NCI-H748 (cell line): ENCODE results near the gene DMRTA2.
A peak's percentile ranks its signal among the peaks of the same experiment; 100 is the strongest.
"Not testable (repeated sequence)": the region's sequence is repeated elsewhere in the genome, so short reads cannot be mapped to it uniquely, and the experiment has no call there.

Experiments
- DNase-seq: peaks from one replicate; lab custom pipeline; 2025; ENCODE audit not compliant: unreplicated experiment; lab: John Stamatoyannopoulos, UW

DMRTA2 gene

DNA sequence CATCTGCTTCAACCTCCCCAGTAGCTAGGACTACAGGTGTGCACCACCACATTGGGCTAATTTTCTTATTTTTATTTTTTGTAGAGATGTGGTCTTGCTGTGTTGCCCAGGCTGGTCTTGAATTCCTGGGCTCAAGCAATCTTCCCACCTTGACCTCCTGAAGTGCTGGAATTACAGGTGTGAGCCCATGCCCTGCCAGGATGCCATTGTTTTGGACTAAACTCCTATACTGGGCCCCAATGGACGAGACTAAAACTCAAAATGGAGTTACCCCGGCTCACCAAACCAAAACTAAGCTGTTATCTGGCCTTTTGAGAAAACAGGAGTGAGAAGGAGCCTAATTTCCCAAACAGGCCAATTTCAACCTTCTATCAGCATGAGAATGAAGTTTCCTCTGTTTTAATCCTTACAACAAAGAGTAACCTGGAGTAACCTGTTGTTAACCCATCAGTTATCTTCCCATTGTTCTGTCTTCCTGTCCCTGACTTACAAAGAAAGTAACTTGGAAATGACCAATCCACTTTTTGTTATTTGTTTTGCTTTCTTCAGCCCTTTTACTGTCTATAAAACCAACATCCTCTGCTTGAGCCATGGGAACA lies 29.6 kb downstream of the DMRTA2 start:
- no peak for DNase-seq

DNA sequence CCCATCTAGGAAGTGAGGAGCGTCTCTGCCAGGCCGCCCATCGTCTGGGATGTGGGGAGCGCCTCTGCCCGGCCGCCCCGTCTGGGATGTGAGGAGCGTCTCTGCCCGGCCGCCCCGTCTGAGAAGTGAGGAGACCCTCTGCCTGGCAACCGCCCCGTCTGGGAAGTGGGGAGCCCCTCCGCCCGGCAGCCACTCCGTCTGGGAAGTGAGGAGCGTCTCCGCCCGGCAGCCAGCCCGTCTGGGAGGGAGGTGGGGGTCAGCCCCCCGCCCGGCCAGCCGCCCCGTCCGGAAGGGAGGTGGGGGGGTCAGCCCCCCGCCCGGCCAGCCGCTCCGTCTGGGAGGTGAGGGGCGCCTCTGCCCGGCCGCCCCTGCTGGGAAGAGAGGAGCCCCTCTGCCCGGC lies 41.7 kb downstream of the DMRTA2 start:
- DNase-seq, result not testable (repeated sequence)

DNA sequence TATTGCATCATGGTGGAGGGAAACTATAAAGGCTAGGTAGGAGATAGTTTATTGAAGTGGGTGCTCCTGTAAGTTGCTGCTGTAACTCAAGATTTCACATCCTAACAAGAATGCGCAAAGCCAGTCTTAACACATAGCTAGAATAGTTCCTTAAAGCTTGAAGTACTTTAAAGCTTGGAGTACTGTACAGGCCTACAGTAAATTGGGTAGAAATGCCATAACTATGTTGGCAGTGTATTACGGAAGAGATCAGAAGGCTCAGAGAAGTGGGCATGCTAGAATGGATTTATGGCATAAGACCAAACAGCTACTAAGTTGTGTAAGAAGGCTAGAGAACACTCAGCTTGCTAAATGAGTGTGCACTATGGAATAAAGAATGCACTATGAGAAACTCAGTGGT lies 44.5 kb downstream of the DMRTA2 start:
- DNase-seq, result no peak

DNA sequence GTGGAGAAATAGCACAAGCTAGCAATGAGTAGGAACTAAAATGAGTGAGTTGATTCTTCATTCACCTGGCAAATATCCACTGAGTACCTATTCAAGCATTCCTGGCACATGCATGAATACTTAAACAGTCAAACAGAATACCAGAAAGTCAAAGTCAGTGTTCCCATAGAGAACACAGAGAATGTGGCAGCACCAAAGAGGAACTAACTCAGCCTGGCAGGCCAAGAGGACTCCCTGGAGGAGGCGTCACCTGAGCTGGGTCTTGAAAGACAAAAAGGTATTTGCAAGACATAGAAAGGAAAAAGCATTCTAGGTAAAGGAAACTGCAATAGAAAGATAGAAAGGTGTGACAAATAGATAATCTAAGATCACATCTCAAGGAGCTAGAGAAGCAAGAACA lies 49.7 kb downstream of the DMRTA2 start:
- no peak for DNase-seq

GRCh38 chr1:50371749-50372148 lies 51.5 kb downstream of the DMRTA2 start:
- DNase-seq, result no peak

- DNase-seq, result peak; percentile 90
Measured at GRCh38 chr1:50369830-50370229, 53.4 kb downstream of the DMRTA2 start.

GRCh38 chr1:50369008-50369634 lies 54.1 kb downstream of the DMRTA2 start:
- DNase-seq, result no peak

- DNase-seq, result peak; percentile 71
Measured at GRCh38 chr1:50368179-50369007, 54.9 kb downstream of the DMRTA2 start.
